Kidney (tissue), 14 donors: ENCODE measurements around the gene RPTOR. TPM values are rescaled to one million over a fixed set of nuclear protein-coding genes. Genes with fewer than 3 reads are reported as not detected.
A peak's percentile ranks its signal among the peaks of the same experiment; 100 is the strongest.

Source experiments
- DNase-seq, 5 donors: peaks; one replicate each; pipeline ENCODE4 v3.0.0-alpha.2; 2013 to 2020
- FAIRE-seq: peaks from 2 replicates; lab custom pipeline; 2012; peaks lifted over from hg19 to GRCh38; lab: Jason Lieb, UNC
- H3K27ac ChIP-seq, 2 donors: one replicate each; pipeline ENCODE4 v1.7.0; 2013; ENCODE audit warnings: low read depth in 2 of 2, low read length in 2 of 2, inconsistent platforms in 1 of 2
- H3K27me3 ChIP-seq: one replicate; pipeline ENCODE4 v1.7.1; 2013; ENCODE audit warnings: low read length, inconsistent platforms; ENCODE audit not compliant: control insufficient read depth, insufficient read depth
- H3K36me3 ChIP-seq, 3 donors: one replicate each; pipeline versions ENCODE4 v1.7.0 to v1.7.1; 2013; ENCODE audit warnings: low read length in 3 of 3, control low read depth in 1 of 3, inconsistent platforms in 1 of 3; ENCODE audit not compliant: insufficient read depth in 3 of 3, control insufficient read depth in 2 of 3
- H3K4me1 ChIP-seq, 3 donors: one replicate each; pipeline versions ENCODE4 v1.7.0 to v1.7.1; 2013; ENCODE audit warnings: low read length in 3 of 3, inconsistent platforms in 1 of 3, low read depth in 1 of 3; ENCODE audit not compliant: control insufficient read depth in 2 of 3, insufficient read depth in 2 of 3
- H3K4me3 ChIP-seq, 3 donors: one replicate each; pipeline versions ENCODE4 v1.7.0 to v1.8.1; 2013; ENCODE audit warnings: low read length in 3 of 3, control low read depth in 1 of 3, inconsistent platforms in 1 of 3
- H3K9ac ChIP-seq, 3 donors: one replicate each; pipeline versions ENCODE4 v1.7.0 to v1.7.1; 2013; ENCODE audit warnings: low read length in 3 of 3, control low read depth in 1 of 3, inconsistent platforms in 1 of 3
- H3K9me3 ChIP-seq, 3 donors: one replicate each; pipeline versions ENCODE4 v1.7.0 to v1.7.1; 2013; ENCODE audit warnings: low read length in 3 of 3, control low read depth in 1 of 3, inconsistent platforms in 1 of 3; ENCODE audit not compliant: control insufficient read depth in 2 of 3, insufficient read depth in 1 of 3
- CTCF ChIP-seq: IDR thresholded peaks from 3 replicates; pipeline ENCODE4 v1.5.1; 2012; ENCODE audit warnings: mild to moderate bottlenecking, moderate library complexity, borderline replicate concordance; ENCODE audit not compliant: insufficient read depth; ENCODE audit errors: extremely low read depth
- intact Hi-C: fragments of 100-400 bp; cut with DNase I; formaldehyde crosslinking; loops from one replicate; pipeline ENCODE4 v1.11.1; 2022
- polyA plus RNA-seq: library from polyadenylated mRNA; stranded (reverse); fragments of 350-450 nt; fragmentation: Illumina TruSeq; extraction: RNeasy Lipid Tissue Mini Kit (QIAGEN cat#74804); gene quantifications from one replicate; pipeline ENCODE4 v1.2.3, GENCODE V29; 2014; ENCODE audit warnings: low read depth, low replicate concordance; ENCODE audit not compliant: insufficient read depth
- total RNA-seq: library from RNA; stranded (reverse); fragmentation: NEBNext Ultra II Directional; extraction: Animal tissue kit (Norgen Biotek cat#: 25700); gene quantifications from one replicate; pipeline ENCODE4 v1.2.1, GENCODE V29; 2021
- donor health status: control.
- donor health status: control.
- donor health status: control.
- donor health status: control.
- donor health status: control.
- donor health status: DM: yes; HTN: yes; CAD: no.
- donor health status: Normal renal cell carcinoma (clear cell type).

The RPTOR gene
- total and polyA plus RNA-seq, 2 donors from 2014 or later: 5.5 to 37.6 TPM

- DNase-seq: peak in 1 of 5 donors; percentile 51
- H3K9ac ChIP-seq: no peak overlapping the region
- TF ChIP-seq CTCF: no peak
These were observed 380.4 kb downstream of the RPTOR start for GRCh38 chr17:80924807-80925610.

GRCh38 chr17:80925688-80926335, 381.2 kb downstream of the RPTOR start:
- FAIRE-seq: no peak
- intact Hi-C loops: no loop called here
- Histone ChIP-seq H3K27me3 (no peaks in the 10 kb centered on the region), H3K9ac (no peak overlapping the region), H3K36me3 (peaks cover 2 to 12% (median 7%) of the 10 kb centered on the region in 3 donors), H3K4me1 (peaks cover 0 to 4% (median 1%) of the 10 kb centered on the region in 3 donors), H3K9me3 (no peaks in the 10 kb centered on the region), H3K4me3 (no peak overlapping the region), H3K27ac (no peak overlapping the region)
- peak in 1 of 5 donors; percentile 51 for DNase-seq
- TF ChIP-seq CTCF: no peak

More at GRCh38 chr17:80924807-80925610, 380.4 kb downstream of the RPTOR start:
- Histone ChIP-seq H3K4me1 (peaks cover 2 to 7% (median 2%) of the 10 kb centered on the region in 3 donors), H3K27me3 (no peaks in the 10 kb centered on the region), H3K9me3 (no peaks in the 10 kb centered on the region), H3K4me3 (no peak overlapping the region), H3K36me3 (peaks cover 2 to 12% (median 5%) of the 10 kb centered on the region in 3 donors), H3K27ac (no peak overlapping the region)
- intact Hi-C loops: no loop called here
- no peak for FAIRE-seq

GRCh38 chr17:80926591-80927250, 382.1 kb downstream of the RPTOR start:
- no peaks in the 10 kb centered on the region for H3K27me3 ChIP-seq
- FAIRE-seq (no peak), DNase-seq (peak in 1 of 5 donors; percentile 60)
- intact Hi-C loops: no loop called here
- H3K4me1 ChIP-seq: peaks cover 0 to 2% (median under 1%) of the 10 kb centered on the region in 3 donors
- no peak overlapping the region for H3K27ac ChIP-seq
- TF ChIP-seq CTCF: no peak
- no peak overlapping the region for H3K9ac ChIP-seq
- no peaks in the 10 kb centered on the region for H3K9me3 ChIP-seq
- peaks cover 2 to 12% (median 7%) of the 10 kb centered on the region in 3 donors for H3K36me3 ChIP-seq
- H3K4me3 ChIP-seq: no peak overlapping the region
